Calu3 (cell line): ENCODE data around the gene SLC9A2. TPM values are rescaled to one million over a fixed set of nuclear protein-coding genes. Genes with fewer than 3 reads are reported as not detected.

Experiments
- BruUV-seq: library from RNA; stranded (reverse); fragments of 400-500 nt; replicated peaks from 2 replicates; lab custom pipeline; 2021; lab: Mats Ljungman, UMichigan
- CTCF ChIA-PET: fragments of 300-600 bp; sonication (Branson Sonifier 250); formaldehyde crosslinking; loops from one replicate; lab custom pipeline; 2022; ENCODE audit warnings: antibody characterized with exemption; lab: Charles Lee
- DNase-seq: peaks from one replicate; pipeline ENCODE4 v3.0.0; 2022
- H3K27ac Mint-ChIP-seq: one replicate; pipeline ENCODE4 v1.8.0; 2022; ENCODE audit warnings: mixed read lengths; ENCODE audit not compliant: unreplicated experiment
- H3K27me3 Mint-ChIP-seq: one replicate; pipeline ENCODE4 v1.8.0; 2022; ENCODE audit warnings: mixed read lengths; ENCODE audit not compliant: unreplicated experiment
- H3K36me3 Mint-ChIP-seq: one replicate; pipeline ENCODE4 v1.8.0; 2022; ENCODE audit warnings: mild to moderate bottlenecking, moderate library complexity, mixed read lengths; ENCODE audit not compliant: insufficient read depth, unreplicated experiment
- H3K4me1 Mint-ChIP-seq: one replicate; pipeline ENCODE4 v1.8.0; 2022; ENCODE audit warnings: mild to moderate bottlenecking, low read depth, mixed read lengths; ENCODE audit not compliant: unreplicated experiment
- H3K4me3 Mint-ChIP-seq: one replicate; pipeline ENCODE4 v1.8.0; 2022; ENCODE audit warnings: mild to moderate bottlenecking, low read depth, moderate library complexity, mixed read lengths; ENCODE audit not compliant: unreplicated experiment
- H3K9me3 Mint-ChIP-seq: one replicate; pipeline ENCODE4 v1.8.0; 2022; ENCODE audit warnings: low read depth, mixed read lengths; ENCODE audit not compliant: unreplicated experiment
- CTCF ChIP-seq: fragments of 200-600 bp; IDR thresholded peaks from one replicate; pipeline ENCODE4 v1.8.0; 2022; ENCODE audit warnings: antibody characterized with exemption; ENCODE audit not compliant: unreplicated experiment
- intact Hi-C: fragments of 100-400 bp; cut with micrococcal nuclease; formaldehyde crosslinking; loops from one replicate; pipeline ENCODE4 v1.10.0; 2022; ENCODE audit not compliant: unreplicated experiment
- total RNA-seq: library from RNA; stranded (reverse); gene quantifications from 2 replicates; pipeline ENCODE4 v1.2.3, GENCODE V29; 2022

SLC9A2 gene
- total RNA-seq, 1 experiment from 2014 or later, result 5.7 TPM

GRCh38 chr2:102660070-102660469 lies 40.7 kb downstream of the SLC9A2 start:
- no peaks in the 10 kb centered on the region for H3K27me3 Mint-ChIP-seq
- H3K4me1 Mint-ChIP-seq, result peaks cover 30% of the 10 kb centered on the region
- BruUV-seq, result no TSS peak
- H3K36me3 Mint-ChIP-seq, result peaks cover 4% of the 10 kb centered on the region
- intact Hi-C loops, result no loop called here
- no peak overlapping the region for H3K4me3 Mint-ChIP-seq
- no peak for TF ChIP-seq CTCF
- CTCF ChIA-PET, result no interaction called here
- peak overlapping the region; percentile 58 for H3K27ac Mint-ChIP-seq
- DNase-seq, result no peak
- H3K9me3 Mint-ChIP-seq, result peaks cover 2% of the 10 kb centered on the region

DNA sequence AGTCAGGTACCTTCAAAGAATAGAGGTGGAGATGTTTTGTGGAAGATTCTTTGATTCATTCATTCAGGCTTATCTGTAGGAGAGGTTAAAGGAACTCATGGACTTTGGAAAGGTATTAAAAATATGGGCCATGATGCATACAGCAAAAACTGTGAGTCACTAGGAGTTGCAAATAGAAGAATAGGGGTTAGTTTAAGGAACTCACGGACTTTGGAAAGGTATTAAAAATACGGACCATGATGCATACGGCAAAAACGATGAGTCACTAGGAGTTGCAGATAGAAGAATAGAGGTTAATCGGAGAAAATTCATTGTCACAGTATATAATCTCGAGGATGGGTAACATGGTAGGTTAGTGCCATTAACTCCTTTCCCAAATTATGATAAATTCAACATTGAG lies 41.2 kb downstream of the SLC9A2 start:
- no TSS peak for BruUV-seq
- peak overlapping the region; percentile 58 for H3K27ac Mint-ChIP-seq
- intact Hi-C loops, result no loop called here
- no peaks in the 10 kb centered on the region for H3K27me3 Mint-ChIP-seq
- peaks cover 30% of the 10 kb centered on the region for H3K4me1 Mint-ChIP-seq
- no peak overlapping the region for H3K4me3 Mint-ChIP-seq
- H3K9me3 Mint-ChIP-seq, result peaks cover 2% of the 10 kb centered on the region
- no peak for DNase-seq
- CTCF ChIA-PET, result no interaction called here
- no peak for TF ChIP-seq CTCF
- peaks cover 4% of the 10 kb centered on the region for H3K36me3 Mint-ChIP-seq

- Mint-ChIP-seq H3K4me3 (no peak overlapping the region), H3K9me3 (no peaks in the 10 kb centered on the region), H3K36me3 (peaks cover 4% of the 10 kb centered on the region), H3K27me3 (no peaks in the 10 kb centered on the region), H3K27ac (peak overlapping the region; percentile 37), H3K4me1 (peaks cover 30% of the 10 kb centered on the region)
- CTCF ChIA-PET, result interaction anchor here (1.5 kb wide), 1 partner anchor 41 kb away, joined by 5 read pairs; no protein-coding TSS in a partner anchor
- no peak for TF ChIP-seq CTCF
- intact Hi-C loops, result no loop called here
- BruUV-seq, result no TSS peak
- DNase-seq, result no peak
Measured at GRCh38 chr2:102661846-102662245, 42.5 kb downstream of the SLC9A2 start.

DNA sequence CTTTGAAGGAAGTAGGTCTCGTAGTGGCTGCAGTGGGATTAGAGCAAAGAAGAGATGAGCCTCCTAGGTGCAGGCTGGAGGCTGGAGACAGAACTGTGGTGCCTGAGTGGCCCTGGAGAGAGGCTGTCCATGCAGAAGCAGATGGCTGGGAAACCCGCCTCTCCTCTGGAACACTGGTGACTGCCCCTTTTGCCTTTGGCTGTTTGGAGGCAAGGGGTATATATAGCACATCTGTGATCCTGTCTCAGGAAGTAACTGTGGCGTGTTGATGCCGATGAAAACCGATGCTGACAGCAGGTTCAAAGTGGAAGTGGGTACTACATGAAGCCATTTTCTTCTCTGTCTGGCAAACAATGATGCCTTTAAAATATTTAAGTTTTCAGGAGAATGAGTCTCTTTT lies 43.5 kb downstream of the SLC9A2 start:
- DNase-seq, result no peak
- no TSS peak for BruUV-seq
- H3K27me3 Mint-ChIP-seq, result no peaks in the 10 kb centered on the region
- H3K9me3 Mint-ChIP-seq, result no peaks in the 10 kb centered on the region
- no peak for TF ChIP-seq CTCF
- intact Hi-C loops, result no loop called here
- H3K27ac Mint-ChIP-seq, result peak overlapping the region; percentile 37
- no peak overlapping the region for H3K4me3 Mint-ChIP-seq
- peaks cover 30% of the 10 kb centered on the region for H3K4me1 Mint-ChIP-seq
- peaks cover 4% of the 10 kb centered on the region for H3K36me3 Mint-ChIP-seq
- CTCF ChIA-PET, result no interaction called here
